ENCODE results near the gene UBAC1. TPM values are rescaled to one million over a fixed set of nuclear protein-coding genes. Genes with fewer than 3 reads are reported as not detected.

Gene UBAC1
- 10 to 100 TPM; 40.7 to 43.4 TPM for polyA plus RNA-seq

GRCh38 chr9:135961277-135961715, at the start of gene UBAC1:
UBAC1 (minus strand) TSS chr9:135961373; CDS start chr9:135961162, 211 bp downstream.
- H3K9me3 ChIP-seq (ENCODE audit: control insufficient read depth in 2 of 2, insufficient read depth in 1 of 2, low read depth in 1 of 2, low read length in 1 of 2), result no peaks in the 10 kb centered on the region
- peak within 1 kb of the TSS; percentile 79 to 84 for H3K4me3 ChIP-seq (ENCODE audit: low read depth in 1 of 2, low read length in 2 of 2)
- peaks cover 0 to 4% of the 10 kb centered on the region in 2 donors for H3K4me1 ChIP-seq (ENCODE audit: control insufficient read depth in 2 of 2, insufficient read depth in 2 of 2, low read length in 1 of 2)
- peaks cover 0 to 3% of the 10 kb centered on the region in 2 donors for H3K36me3 ChIP-seq (ENCODE audit: control insufficient read depth in 2 of 2, insufficient read depth in 2 of 2, low read length in 1 of 2)
- no peaks in the 10 kb centered on the region for H3K27me3 ChIP-seq (ENCODE audit: control insufficient read depth in 1 of 2, insufficient read depth in 2 of 2, low read length in 2 of 2)
- WGBS, 2 donors, result 0% methylated on average over 47 to 53 of the region's 53 CpGs
- H3K27ac ChIP-seq (ENCODE audit: low read depth in 2 of 2, low read length in 1 of 2), result peak within 1 kb of the TSS; percentile 84 to 91

- Histone ChIP-seq H3K4me1 (ENCODE audit: control insufficient read depth in 2 of 2, insufficient read depth in 2 of 2, low read length in 1 of 2) (no peaks in the 10 kb centered on the region), H3K27ac (ENCODE audit: low read depth in 2 of 2, low read length in 1 of 2) (peak overlapping the region; percentile 31 to 41), H3K36me3 (ENCODE audit: control insufficient read depth in 2 of 2, insufficient read depth in 2 of 2, low read length in 1 of 2) (peaks cover 0 to 29% of the 10 kb centered on the region in 2 donors), H3K9me3 (ENCODE audit: control insufficient read depth in 2 of 2, insufficient read depth in 1 of 2, low read depth in 1 of 2, low read length in 1 of 2) (no peaks in the 10 kb centered on the region), H3K4me3 (ENCODE audit: low read depth in 1 of 2, low read length in 2 of 2) (no peak overlapping the region), H3K27me3 (ENCODE audit: control insufficient read depth in 1 of 2, insufficient read depth in 2 of 2, low read length in 2 of 2) (no peaks in the 10 kb centered on the region)
- 80 to 90% methylated on average over 24 to 28 of the region's 28 CpGs for WGBS, 2 donors
Observed at GRCh38 chr9:136010615-136011361, 49.6 kb upstream of the UBAC1 start.

- H3K4me3 ChIP-seq (ENCODE audit: low read depth in 1 of 2, low read length in 2 of 2), result no peak overlapping the region
- no peaks in the 10 kb centered on the region for H3K27me3 ChIP-seq (ENCODE audit: control insufficient read depth in 1 of 2, insufficient read depth in 2 of 2, low read length in 2 of 2)
- H3K36me3 ChIP-seq (ENCODE audit: control insufficient read depth in 2 of 2, insufficient read depth in 2 of 2, low read length in 1 of 2), result peaks cover 0 to 29% of the 10 kb centered on the region in 2 donors
- H3K4me1 ChIP-seq (ENCODE audit: control insufficient read depth in 2 of 2, insufficient read depth in 2 of 2, low read length in 1 of 2), result no peaks in the 10 kb centered on the region
- whole genome bisulfite sequencing, 2 donors, result 92 to 94% methylated on average over 17 of the region's 17 CpGs
- H3K27ac ChIP-seq (ENCODE audit: low read depth in 2 of 2, low read length in 1 of 2), result no peak overlapping the region
- no peaks in the 10 kb centered on the region for H3K9me3 ChIP-seq (ENCODE audit: control insufficient read depth in 2 of 2, insufficient read depth in 1 of 2, low read depth in 1 of 2, low read length in 1 of 2)
Observed at GRCh38 chr9:136010176-136010575, 49.0 kb upstream of the UBAC1 start.

GRCh38 chr9:136009516-136009915, 48.3 kb upstream of the UBAC1 start:
- WGBS, 2 donors, result 88 to 91% methylated on average over 16 of the region's 16 CpGs
- no peak overlapping the region for H3K4me3 ChIP-seq (ENCODE audit: low read depth in 1 of 2, low read length in 2 of 2)
- H3K36me3 ChIP-seq (ENCODE audit: control insufficient read depth in 2 of 2, insufficient read depth in 2 of 2, low read length in 1 of 2), result peaks cover 0 to 29% of the 10 kb centered on the region in 2 donors
- H3K9me3 ChIP-seq (ENCODE audit: control insufficient read depth in 2 of 2, insufficient read depth in 1 of 2, low read depth in 1 of 2, low read length in 1 of 2), result no peaks in the 10 kb centered on the region
- no peaks in the 10 kb centered on the region for H3K4me1 ChIP-seq (ENCODE audit: control insufficient read depth in 2 of 2, insufficient read depth in 2 of 2, low read length in 1 of 2)
- no peak overlapping the region for H3K27ac ChIP-seq (ENCODE audit: low read depth in 2 of 2, low read length in 1 of 2)
- no peaks in the 10 kb centered on the region for H3K27me3 ChIP-seq (ENCODE audit: control insufficient read depth in 1 of 2, insufficient read depth in 2 of 2, low read length in 2 of 2)

GRCh38 chr9:136008693-136008997, 47.5 kb upstream of the UBAC1 start:
- Histone ChIP-seq H3K4me3 (ENCODE audit: low read depth in 1 of 2, low read length in 2 of 2) (no peak overlapping the region), H3K9me3 (ENCODE audit: control insufficient read depth in 2 of 2, insufficient read depth in 1 of 2, low read depth in 1 of 2, low read length in 1 of 2) (no peaks in the 10 kb centered on the region), H3K4me1 (ENCODE audit: control insufficient read depth in 2 of 2, insufficient read depth in 2 of 2, low read length in 1 of 2) (no peaks in the 10 kb centered on the region), H3K27me3 (ENCODE audit: control insufficient read depth in 1 of 2, insufficient read depth in 2 of 2, low read length in 2 of 2) (no peaks in the 10 kb centered on the region), H3K27ac (ENCODE audit: low read depth in 2 of 2, low read length in 1 of 2) (no peak overlapping the region), H3K36me3 (ENCODE audit: control insufficient read depth in 2 of 2, insufficient read depth in 2 of 2, low read length in 1 of 2) (peaks cover 0 to 29% of the 10 kb centered on the region in 2 donors)
- WGBS, 2 donors, result 82 to 84% methylated on average over 21 of the region's 21 CpGs

- 77 to 78% methylated on average over 24 of the region's 24 CpGs for WGBS, 2 donors
- peaks cover 0 to 25% of the 10 kb centered on the region in 2 donors for H3K36me3 ChIP-seq (ENCODE audit: control insufficient read depth in 2 of 2, insufficient read depth in 2 of 2, low read length in 1 of 2)
- no peak overlapping the region for H3K4me3 ChIP-seq (ENCODE audit: low read depth in 1 of 2, low read length in 2 of 2)
- no peaks in the 10 kb centered on the region for H3K27me3 ChIP-seq (ENCODE audit: control insufficient read depth in 1 of 2, insufficient read depth in 2 of 2, low read length in 2 of 2)
- peak overlapping the region; percentile 7 to 73 for H3K27ac ChIP-seq (ENCODE audit: low read depth in 2 of 2, low read length in 1 of 2)
- no peaks in the 10 kb centered on the region for H3K4me1 ChIP-seq (ENCODE audit: control insufficient read depth in 2 of 2, insufficient read depth in 2 of 2, low read length in 1 of 2)
- no peaks in the 10 kb centered on the region for H3K9me3 ChIP-seq (ENCODE audit: control insufficient read depth in 2 of 2, insufficient read depth in 1 of 2, low read depth in 1 of 2, low read length in 1 of 2)
Observed at GRCh38 chr9:136007934-136008692, 46.9 kb upstream of the UBAC1 start.

GRCh38 chr9:136007276-136007933, 46.2 kb upstream of the UBAC1 start:
- Histone ChIP-seq H3K27ac (ENCODE audit: low read depth in 2 of 2, low read length in 1 of 2) (no peak overlapping the region), H3K9me3 (ENCODE audit: control insufficient read depth in 2 of 2, insufficient read depth in 1 of 2, low read depth in 1 of 2, low read length in 1 of 2) (no peaks in the 10 kb centered on the region), H3K36me3 (ENCODE audit: control insufficient read depth in 2 of 2, insufficient read depth in 2 of 2, low read length in 1 of 2) (peaks cover 0 to 24% of the 10 kb centered on the region in 2 donors), H3K4me3 (ENCODE audit: low read depth in 1 of 2, low read length in 2 of 2) (no peak overlapping the region), H3K4me1 (ENCODE audit: control insufficient read depth in 2 of 2, insufficient read depth in 2 of 2, low read length in 1 of 2) (no peaks in the 10 kb centered on the region), H3K27me3 (ENCODE audit: control insufficient read depth in 1 of 2, insufficient read depth in 2 of 2, low read length in 2 of 2) (no peaks in the 10 kb centered on the region)
- 68 to 81% methylated on average over 36 of the region's 36 CpGs for WGBS, 2 donors

- WGBS, 2 donors, result 75 to 82% methylated on average over 7 of the region's 7 CpGs
- no peaks in the 10 kb centered on the region for H3K27me3 ChIP-seq (ENCODE audit: control insufficient read depth in 1 of 2, insufficient read depth in 2 of 2, low read length in 2 of 2)
- H3K4me3 ChIP-seq (ENCODE audit: low read depth in 1 of 2, low read length in 2 of 2), result no peak overlapping the region
- peaks cover 0 to 16% of the 10 kb centered on the region in 2 donors for H3K36me3 ChIP-seq (ENCODE audit: control insufficient read depth in 2 of 2, insufficient read depth in 2 of 2, low read length in 1 of 2)
- no peaks in the 10 kb centered on the region for H3K9me3 ChIP-seq (ENCODE audit: control insufficient read depth in 2 of 2, insufficient read depth in 1 of 2, low read depth in 1 of 2, low read length in 1 of 2)
- no peaks in the 10 kb centered on the region for H3K4me1 ChIP-seq (ENCODE audit: control insufficient read depth in 2 of 2, insufficient read depth in 2 of 2, low read length in 1 of 2)
- no peak overlapping the region for H3K27ac ChIP-seq (ENCODE audit: low read depth in 2 of 2, low read length in 1 of 2)
Observed at GRCh38 chr9:136006169-136006568, 45.0 kb upstream of the UBAC1 start.

GRCh38 chr9:136004712-136005111, 43.5 kb upstream of the UBAC1 start:
- Histone ChIP-seq H3K27ac (ENCODE audit: low read depth in 2 of 2, low read length in 1 of 2) (no peak overlapping the region), H3K9me3 (ENCODE audit: control insufficient read depth in 2 of 2, insufficient read depth in 1 of 2, low read depth in 1 of 2, low read length in 1 of 2) (no peaks in the 10 kb centered on the region), H3K4me1 (ENCODE audit: control insufficient read depth in 2 of 2, insufficient read depth in 2 of 2, low read length in 1 of 2) (no peaks in the 10 kb centered on the region), H3K36me3 (ENCODE audit: control insufficient read depth in 2 of 2, insufficient read depth in 2 of 2, low read length in 1 of 2) (peaks cover 0 to 8% of the 10 kb centered on the region in 2 donors), H3K27me3 (ENCODE audit: control insufficient read depth in 1 of 2, insufficient read depth in 2 of 2, low read length in 2 of 2) (no peaks in the 10 kb centered on the region), H3K4me3 (ENCODE audit: low read depth in 1 of 2, low read length in 2 of 2) (no peak overlapping the region)
- WGBS, 2 donors, result 76 to 85% methylated on average over 15 of the region's 15 CpGs

Measured in esophagus (tissue), 2 donors.